ENCODE data around the gene MAPKAP1.
A peak's percentile ranks its signal among the peaks of the same experiment; 100 is the strongest.

Gene MAPKAP1

DNA sequence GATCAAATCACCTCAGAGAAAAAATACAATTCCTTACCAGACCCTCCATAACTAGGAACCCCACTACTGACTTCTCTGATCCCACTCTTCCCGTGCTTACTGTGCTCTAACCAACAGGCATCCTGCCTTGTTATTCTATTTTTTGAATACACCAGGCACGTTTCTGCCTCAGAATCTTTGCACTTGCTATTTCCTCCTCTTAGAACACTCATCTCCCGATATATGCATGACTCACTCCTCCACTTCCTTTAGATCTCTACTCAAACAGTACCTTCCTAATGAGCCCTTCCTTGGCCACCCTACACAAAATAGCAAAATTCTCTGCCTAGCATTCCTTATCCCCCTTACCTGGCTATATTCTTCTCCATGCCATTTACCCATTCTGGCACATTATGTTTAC is 43.9 kb downstream of the MAPKAP1 start:
- no peak for DNase-seq

DNA sequence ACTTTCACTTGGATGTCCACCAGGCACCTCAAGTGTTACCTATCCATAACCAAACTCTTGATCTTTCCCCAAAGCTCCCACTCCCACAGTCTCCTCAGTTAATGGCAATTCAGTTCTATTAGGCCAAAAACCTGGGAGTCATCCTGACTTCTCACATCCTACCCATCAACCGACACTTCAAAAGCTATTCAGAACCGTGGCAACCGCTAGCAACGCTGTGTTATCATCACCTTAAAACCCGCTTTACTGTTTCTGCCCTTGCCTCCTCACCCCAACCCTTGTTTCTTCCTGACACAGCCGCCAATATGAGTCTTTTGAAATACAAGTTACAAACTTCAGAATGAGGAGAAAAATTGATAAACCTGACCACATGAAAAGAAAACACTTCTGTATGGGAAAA is 46.5 kb downstream of the MAPKAP1 start:
- no peak for DNase-seq

DNA sequence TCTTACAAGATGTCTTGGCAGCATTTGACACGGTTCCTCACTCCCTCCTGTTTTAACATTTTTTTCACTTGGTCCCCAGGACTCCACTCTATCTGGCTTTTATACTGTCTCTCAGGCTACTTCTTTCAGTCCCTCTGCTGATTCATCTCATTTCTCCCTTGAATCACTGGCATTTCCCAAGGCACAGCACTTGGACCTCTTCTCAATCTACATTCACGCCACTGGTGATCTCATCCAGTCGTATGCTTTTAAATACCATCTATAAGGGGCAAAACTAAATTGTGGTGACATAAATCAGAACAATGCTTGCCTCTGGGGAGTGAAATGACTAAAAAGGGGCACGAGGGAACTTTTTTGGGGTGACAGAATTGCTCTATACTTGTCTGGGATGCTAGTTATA is 47.1 kb downstream of the MAPKAP1 start:
- DNase-seq = no peak

DNA sequence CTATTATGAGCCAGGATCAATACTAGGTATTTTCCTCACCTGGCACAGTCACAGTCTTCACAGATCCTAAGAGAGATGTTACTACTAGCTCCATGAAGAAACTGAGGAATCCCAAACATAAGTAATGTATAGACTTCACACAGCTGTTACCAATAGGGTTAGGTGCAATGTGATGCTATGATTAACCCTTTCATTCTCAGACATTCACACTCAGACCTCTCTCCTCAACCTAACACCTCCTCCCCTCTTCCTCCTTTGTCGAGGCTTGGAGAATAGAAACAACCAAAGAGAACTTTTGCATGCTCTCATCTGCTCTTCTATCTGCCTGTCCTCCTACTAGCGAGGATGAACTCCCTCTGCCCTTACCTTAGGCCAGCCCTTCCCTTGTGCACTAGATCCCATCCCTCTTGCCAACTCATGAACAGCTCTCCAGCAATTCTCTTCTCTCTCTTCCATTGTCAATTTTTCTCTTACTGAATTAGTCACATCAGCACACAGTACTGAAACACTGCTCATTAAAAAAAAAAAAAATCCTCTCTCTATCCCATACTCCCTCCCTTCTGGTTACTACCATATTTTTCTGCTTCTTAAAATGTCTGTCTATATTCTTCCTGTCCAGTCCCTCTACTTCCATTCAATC is 47.7 kb downstream of the MAPKAP1 start:
- DNase-seq = no peak

DNA sequence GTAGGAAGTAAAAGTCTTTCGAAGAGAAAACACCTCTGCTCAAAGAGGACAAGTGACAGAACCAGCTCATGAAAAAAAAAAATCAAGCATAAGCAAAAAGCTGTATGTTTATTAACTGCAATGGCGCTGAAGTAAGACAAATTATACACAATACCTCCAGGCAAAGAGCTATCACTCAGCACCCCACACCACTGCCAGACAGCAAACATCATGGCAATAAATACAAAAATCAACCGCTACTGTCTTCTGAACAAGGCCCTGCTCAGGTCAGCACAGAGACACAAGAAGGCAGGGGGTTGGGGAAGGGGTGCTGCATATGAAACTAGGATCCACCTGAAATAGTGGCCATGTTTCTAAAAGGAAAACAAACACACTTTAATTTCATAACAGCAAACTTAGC is 50.4 kb downstream of the MAPKAP1 start:
- DNase-seq = no peak

DNA sequence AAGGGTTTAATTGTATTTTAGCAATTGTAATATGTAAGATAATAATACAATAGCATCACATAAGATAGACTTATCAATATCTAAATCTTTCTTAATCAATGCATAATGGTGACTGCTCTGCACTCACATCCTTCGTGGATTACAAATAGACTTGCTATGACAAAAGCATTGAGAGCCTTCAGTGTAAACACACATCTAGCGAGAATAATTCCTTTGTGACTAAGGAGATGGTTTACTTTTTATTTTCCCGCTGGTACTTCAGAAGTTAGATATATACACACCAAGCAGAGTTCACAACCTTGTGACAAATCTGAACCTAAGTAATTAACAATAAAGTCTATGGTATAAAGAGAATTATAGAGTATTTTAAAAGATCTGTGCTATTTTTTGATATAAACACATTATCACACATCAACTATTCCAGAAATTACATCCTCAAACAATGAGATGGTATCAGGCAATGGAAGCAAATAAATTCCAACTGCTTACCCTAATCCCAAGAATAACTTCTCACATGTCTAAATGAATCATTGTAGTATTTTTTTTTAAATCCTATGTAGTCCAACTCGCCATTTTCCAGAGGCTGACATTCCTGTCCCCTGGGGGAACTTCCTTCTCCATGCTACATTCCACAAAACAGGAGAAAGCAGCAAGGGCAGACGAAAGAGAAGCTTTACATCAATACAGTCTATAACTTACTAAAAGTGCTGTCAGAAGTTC is 51.2 kb downstream of the MAPKAP1 start:
- no peak for DNase-seq

DNA sequence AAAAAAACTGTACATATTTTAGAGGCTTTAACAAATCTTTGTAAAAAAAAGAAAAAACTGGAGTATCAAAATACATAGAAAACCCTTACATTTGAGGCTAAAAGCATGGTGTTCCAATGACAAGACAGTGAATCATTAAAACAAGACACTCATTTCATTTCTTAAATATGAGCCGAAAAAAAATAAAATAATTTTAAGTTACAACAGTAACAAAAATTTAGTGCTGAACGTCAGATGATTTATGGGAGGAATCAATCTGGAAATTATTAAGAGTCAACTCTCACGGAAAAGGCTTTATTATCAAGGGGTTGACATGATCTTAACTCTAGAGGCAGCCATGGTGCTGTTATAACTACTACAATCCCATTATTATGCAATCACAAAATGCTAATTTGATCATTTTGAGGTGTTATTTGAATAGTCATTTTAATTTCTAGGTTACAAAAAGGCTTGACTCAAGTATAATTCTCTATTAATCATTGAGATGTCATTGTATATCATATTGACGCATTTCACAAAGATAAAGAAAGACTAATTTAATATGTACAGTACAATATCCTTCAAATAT is 51.9 kb downstream of the MAPKAP1 start:
- no peak for DNase-seq

DNA sequence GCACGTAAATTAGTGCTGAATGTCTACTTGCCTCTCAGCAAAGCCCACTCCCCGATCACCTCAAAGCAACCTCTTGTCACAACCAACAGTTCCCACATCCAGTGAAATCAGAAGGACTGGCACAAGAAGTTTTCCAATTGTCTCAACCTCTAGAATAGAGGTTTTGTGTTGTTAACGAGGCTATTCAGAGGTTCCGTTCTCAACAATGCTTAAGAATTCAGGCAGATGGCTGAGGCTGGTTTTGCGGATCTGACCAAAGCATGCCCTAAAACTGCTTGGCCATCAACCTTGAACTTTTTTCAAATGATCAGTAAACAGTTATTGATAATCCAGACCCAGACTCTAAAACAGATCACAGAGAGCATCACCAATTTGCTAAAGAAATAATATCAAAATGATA is 52.9 kb downstream of the MAPKAP1 start:
- no peak for DNase-seq

DNA sequence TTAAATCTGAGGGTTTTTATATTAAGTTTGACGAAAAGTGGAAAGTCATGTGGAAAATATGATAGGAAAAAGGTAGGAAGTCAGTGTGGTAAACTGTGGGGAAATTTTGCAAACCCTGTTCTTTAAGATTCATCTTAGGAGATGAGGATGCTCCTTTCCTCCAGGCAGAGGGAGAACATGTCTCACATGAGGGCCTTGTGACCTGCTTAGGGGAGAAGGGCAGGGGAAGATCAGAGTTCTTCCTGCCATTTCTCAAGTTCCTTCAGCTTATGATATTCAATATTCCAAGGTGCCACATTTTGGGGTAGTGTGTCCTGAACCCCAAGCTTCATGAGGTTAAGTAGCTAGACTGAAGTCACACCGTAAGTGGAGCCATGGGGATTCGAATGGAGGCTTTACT is 53.7 kb downstream of the MAPKAP1 start:
- no peak for DNase-seq

DNA sequence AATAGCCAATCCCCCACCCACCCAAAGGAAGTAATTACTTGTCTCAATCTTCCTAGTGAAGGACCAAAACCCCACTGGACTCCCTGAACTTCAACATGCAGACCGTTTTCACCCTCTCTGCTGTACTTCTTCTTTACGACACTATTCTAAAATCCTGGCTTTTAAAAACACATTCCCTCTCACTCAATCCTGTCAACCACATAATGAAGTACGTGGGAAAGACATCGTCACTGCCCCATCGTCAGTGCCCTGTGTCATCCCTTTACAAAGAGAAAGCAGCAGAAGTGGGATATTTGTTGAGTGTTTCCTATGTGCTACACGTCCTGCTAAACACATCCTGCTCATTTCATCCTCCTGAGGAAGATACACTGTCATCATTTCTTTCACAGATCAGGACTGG is 54.2 kb downstream of the MAPKAP1 start:
- no peak for DNase-seq

DNA sequence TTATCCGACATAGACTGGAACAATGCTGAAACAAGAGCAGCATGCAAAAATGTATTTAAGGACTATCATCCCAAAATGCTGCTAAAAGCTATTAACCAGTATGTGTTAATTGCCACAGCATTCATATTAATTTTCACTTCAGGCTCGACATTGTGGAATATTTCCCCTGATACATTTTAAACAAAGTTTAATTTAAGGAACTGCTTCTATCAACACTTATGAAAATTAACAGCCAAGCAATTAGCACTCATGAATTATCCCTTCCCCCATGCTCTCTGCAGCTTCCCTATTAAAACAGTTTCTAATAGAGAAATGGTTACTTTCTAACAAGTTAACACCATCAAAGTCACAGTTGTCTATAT is 54.8 kb downstream of the MAPKAP1 start:
- DNase-seq = no peak

DNA sequence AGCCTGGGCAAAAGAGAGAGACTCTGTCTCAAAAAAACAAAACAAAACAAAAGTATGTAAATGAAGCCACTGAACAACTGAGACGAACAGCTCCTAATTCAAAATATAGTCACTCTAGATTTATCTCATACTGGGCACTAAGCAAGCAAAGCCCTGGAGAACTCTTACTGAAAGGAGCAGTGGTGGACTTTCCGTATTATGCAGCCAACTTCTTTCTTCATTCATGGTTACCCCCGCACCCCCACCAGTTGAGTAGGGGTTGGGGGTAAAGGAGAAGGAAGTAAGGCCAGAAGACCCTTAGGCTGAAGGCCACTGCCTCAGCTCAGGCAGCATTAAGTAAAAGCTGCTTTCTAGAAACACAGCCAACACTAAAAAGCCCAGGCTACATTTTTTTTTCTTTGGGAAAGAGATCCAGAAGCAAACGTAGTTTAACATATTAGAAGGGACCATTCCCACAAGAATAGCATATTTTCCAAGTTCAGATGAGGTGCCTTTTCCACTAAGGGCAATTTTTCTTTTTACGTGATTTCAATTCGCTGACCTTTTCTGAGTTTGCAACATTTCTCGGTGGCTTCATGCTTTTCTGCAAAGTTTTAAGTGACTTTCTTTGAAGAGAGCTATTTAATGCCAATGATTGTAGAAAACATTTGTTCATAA is 55.3 kb downstream of the MAPKAP1 start:
- no peak for DNase-seq

DNA sequence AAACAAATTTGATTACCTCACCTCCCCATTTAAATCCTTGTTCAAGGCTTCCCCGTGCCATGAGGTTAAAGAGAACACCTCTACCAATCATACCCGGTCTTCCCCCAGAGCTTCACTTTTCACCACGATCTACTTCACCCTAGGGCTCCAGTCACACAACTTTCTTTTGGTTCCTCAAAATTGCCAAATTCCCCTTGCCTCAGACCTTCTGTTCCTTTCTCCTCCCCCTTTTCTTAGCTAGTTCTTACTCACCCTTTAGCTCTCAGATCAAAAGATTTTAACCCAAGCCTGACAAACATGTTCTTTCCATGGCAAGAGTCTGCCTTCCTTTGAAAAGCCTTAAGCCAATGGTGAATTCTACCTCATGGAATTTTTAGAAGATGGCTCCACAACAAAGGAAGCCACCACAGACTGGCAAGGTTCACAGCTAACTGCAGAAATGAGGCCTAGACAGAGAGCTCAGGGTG is 56.7 kb downstream of the MAPKAP1 start:
- DNase-seq = no peak

DNA sequence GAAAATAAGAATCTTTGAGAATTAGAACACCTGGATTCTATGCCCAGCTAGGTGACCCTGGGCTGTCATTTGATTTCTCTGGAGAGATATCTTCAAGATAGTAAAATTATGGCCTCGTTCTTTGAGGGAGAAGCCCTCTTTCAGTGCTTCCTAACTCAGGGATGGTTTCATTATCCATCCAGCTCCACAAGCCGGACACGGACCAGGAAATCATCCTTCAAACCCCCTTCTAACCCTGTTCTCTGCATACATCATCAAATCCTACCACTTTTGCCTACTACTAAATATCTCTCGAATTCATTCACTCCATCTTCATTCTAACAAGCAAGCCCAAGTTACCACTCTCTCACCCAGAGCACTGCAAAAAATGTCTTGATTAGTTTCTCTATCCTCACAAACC is 57.2 kb downstream of the MAPKAP1 start:
- DNase-seq = no peak

DNA sequence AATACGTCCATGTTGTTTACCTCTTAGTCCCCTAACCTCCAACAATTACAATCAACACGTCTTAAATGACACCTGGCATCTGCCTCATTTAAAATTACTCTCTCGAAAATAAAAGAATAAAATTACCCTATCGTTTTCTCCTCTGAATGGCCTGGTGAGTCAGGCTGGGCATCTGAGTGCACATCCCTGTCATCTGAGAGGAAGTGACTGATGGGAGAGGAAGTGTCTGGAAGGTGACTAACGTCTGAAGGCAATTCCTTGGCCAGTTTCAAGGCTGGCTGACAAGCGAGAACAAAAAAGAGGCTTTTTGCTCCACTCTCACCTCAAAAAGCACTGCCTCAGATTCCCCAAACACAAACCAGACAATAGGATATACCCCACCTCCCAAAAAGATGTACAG is 57.7 kb downstream of the MAPKAP1 start:
- DNase-seq = peak; percentile 67

DNA sequence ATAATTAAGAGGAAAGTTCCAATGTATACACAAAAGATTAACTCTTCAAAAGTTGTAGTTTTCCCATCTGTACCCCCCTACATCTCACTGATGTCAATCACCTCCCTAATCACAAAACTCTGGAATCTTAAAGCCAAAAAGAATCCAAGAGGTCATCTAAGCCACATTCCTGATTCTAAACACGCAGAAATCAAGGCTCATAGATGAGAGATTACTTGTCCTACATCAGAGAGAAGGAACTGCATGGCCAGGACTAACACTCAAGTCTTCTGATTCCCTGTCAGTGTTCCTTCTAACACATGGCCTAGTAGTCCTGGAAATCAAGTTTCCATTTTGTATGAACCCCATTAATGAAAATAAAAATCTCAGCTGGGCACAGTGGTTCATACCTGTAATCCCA is 58.7 kb downstream of the MAPKAP1 start:
- no peak for DNase-seq

DNA sequence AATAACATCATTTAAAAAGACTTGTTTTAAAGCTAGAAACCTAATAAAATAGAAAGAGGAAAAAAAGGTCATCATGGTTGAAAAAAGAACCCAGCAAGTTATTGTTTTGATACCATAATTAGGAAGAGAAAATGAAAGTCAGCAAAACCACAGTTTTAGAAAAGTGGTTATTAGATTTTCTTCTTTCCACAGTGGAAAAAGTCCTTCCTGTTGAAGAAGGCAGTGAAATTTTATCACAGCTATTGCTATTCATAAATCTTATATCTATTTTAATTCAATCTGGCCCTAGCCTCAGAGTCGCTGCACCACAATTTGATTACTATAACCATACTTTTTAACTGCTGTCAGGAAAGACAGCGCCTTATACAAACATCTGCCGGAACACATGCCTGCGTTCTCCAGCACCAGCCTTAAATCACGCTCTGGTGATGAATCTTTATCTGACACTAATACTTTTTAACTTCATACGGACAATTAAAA is 60.3 kb downstream of the MAPKAP1 start:
- no peak for DNase-seq

DNA sequence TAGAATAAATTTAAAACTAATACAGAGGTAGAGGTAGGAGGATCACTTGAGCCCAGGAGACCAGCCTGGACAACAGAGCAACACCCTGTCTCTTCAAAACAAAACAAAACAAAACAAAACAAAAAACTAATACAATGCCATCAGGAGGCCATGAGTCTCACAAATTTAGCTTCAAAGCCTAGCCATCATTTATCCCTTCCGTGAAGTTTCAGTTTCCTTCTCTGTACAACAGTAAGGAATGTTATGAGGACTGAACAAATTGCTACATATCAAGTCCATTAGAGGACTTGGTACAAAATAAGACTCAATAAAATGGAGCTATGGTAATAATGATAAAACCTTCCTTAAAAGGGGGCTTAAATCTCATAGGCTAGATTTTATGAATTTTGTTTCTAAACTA is 60.8 kb downstream of the MAPKAP1 start:
- DNase-seq = no peak

DNA sequence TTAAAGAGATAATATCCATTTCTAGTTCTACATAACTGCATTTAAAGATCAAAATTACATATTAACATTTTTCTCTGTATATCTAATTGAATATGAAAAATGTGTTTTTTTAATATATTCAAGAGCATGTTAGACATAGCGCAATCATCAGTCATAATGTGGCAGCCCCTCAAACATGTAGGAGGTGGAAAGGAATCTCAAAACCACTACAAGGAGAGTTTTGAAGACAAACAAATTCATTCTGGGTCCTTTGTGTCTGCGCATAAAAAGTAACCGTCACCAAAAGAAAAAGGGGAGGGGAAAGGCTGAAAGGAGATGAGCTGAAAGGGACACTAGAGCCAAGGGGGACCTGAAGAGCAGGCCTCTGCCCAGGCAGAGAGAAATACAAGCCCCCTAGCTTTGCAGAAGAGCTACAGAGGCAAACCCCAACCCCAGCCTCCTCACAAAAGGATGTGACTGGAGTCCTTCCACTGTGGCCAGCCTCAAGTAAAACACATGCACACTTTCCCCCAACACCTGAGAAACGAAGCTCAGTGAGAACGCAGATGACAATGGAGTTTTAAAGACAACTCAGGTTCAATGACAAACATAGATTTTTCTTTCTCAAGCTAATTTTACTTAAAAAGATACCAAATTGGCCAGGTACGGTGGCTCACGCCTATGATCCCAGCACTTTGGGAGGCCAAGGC is 62.0 kb downstream of the MAPKAP1 start:
- DNase-seq = no peak

DNA sequence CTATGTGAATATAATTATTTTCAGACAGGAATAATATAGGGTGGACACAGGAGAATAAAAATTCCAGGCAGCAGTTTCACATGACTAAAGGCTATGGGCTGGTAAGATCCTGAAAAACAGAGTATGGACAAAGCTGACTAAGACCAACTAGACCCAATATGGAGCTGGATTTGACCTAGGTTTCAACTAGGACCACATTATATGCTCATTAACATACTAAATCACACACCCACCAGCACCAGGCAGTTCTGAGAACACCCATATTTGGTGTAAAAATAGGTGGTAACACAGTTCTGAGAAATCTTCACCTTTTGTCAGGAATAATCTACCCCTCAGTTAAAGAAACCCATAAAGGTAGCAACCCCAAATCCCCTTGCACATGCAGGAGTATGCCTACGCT is 64.7 kb downstream of the MAPKAP1 start:
- DNase-seq = no peak

DNA sequence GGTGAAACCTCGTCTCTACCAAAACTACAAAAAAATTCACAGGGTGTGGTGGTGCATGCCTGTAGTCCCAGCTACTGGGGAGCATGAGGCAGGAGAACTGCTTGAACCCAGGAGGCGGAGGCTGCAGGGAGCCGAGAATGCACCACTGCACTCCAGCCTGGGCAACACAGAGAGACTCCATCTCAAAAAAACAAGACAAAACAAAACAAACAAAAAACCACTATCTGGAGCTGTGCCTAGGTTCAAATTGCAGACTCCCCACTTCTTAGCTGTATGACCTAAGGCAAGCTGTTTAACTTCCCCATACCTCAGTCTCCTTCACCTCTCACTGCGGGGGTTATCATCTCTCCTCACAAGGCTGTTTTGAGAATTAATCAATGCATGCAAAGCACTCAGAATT is 68.0 kb downstream of the MAPKAP1 start:
- DNase-seq = no peak

DNA sequence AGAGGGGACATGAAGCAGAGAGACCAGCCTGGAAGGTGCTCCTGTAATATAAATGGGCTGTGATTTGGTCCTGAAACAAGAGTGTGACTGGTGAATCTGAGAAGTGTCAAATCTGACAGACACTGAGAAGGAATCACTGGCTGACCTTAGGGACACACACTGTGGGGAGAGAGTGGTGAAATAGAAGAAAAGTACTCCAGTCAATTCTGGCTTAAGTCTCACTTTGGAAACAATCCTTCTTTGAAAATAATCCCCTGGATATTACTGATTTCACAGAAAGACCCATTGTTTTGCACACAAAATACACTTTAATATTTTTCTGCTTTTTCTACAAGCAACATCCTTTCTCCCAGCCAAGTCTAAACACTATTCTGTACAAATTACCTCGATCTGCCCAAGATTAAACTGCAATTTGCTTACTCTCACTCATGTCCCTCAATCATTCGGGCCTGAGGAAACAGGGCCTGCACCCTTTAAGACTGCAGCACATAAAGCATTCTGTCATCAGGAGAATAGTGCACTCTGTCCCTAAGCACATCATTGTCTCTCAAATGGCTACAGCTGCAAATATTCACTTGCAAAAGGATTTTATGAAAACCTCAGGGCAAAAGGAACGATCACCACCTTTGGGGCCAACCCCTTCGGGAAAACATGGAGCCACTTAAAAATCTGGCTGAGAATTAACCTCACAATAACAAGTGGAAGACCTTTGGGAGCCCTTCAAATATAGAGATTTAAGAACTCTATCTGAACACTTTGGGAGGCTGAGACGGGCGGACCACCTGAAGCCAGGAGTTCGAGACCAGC is 68.6 kb downstream of the MAPKAP1 start:
- DNase-seq = no peak

All from activated effector memory CD4-positive, alpha-beta T cell treated with anti-CD3 and anti-CD28 coated beads, Interleukin-2, amount 50 U/mL, for 16 hours (primary cell).